Measurements from ENCODE around the gene CCT7. TPM values are rescaled to one million over a fixed set of nuclear protein-coding genes. Genes with fewer than 3 reads are reported as not detected.

The CCT7 gene
- total and polyA plus RNA-seq, 2 experiments from 2014 or later: 287 to 642 TPM

DNA sequence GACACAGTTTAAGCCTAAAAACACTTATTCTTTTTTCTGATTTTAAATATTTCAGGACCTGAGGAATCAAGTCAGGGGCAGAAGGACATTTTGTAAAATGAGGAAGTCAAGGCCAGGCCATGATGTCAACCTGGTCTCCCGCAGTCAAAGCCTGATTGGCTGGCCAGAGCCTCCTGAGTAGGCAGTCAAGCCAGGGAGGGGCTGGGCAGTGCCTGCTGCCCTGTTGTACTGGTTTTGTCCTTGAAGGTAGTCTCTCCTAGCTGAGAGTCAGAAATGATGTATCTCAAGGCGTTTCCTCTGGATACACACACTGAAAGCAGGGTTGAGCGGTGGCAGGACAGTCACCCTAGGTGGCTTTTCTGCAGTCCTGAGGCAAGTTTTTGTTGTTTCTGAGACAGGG is 19.8 kb downstream of the CCT7 start (continued):
- TF ChIP-seq CREB1 (CRISPR knock-in tag; IDR thresholded peaks at IDR 0.05; ENCODE audit: low read depth): no peak
- TF ChIP-seq JUNB (IDR thresholded peaks at IDR 0.05; ENCODE audit: unreplicated experiment): no peak
- no peak for TF ChIP-seq ZNF462 (CRISPR knock-in tag; IDR thresholded peaks at IDR 0.05)

GRCh38 chr2:73254343-73255006 is 20.4 kb downstream of the CCT7 start:
- Histone ChIP-seq H2AFZ (no peak overlapping the region), H3K27ac (ENCODE audit: low read depth) (no peak overlapping the region; the same call in 1 of the 2 replicates), H3K79me2 (replicated peaks; ENCODE audit: insufficient read depth) (no peaks in the 10 kb centered on the region), H3F3A (replicated peaks; ENCODE audit: low read depth) (peaks cover 11% of the 10 kb centered on the region; the same call in 1 of the 2 replicates), H3K27me3 (ENCODE audit: insufficient read depth) (no peaks in the 10 kb centered on the region), H3K4me2 (no peak overlapping the region), H3K36me3 (ENCODE audit: insufficient read depth) (peaks cover 9% of the 10 kb centered on the region), H4K20me1 (replicated peaks; ENCODE audit: insufficient read depth) (peaks cover 29% of the 10 kb centered on the region), H3K9me2 (ENCODE audit: insufficient read depth) (no peaks in the 10 kb centered on the region), H3K4me1 (ENCODE audit: insufficient read depth) (peaks cover 5% of the 10 kb centered on the region; the same call in 1 of the 2 replicates), H3K4me3 (no peak overlapping the region)
- DNase-seq (ENCODE audit: low spot score) (no peak), ATAC-seq (no peak; the same call in 2 of the 3 replicates)
- no peak overlapping the region for H3K27ac Mint-ChIP-seq
- H3K36me3 Mint-ChIP-seq (ENCODE audit: low read depth): peaks cover 48% of the 10 kb centered on the region
- H3K4me3 Mint-ChIP-seq: no peak overlapping the region
- no peak for TF ChIP-seq NANOG (IDR thresholded peaks at IDR 0.05; ENCODE audit: borderline replicate concordance)
- no peak for TF ChIP-seq CREB1 (CRISPR knock-in tag; IDR thresholded peaks at IDR 0.05; ENCODE audit: low read depth)
- TF ChIP-seq EZH2 (IDR thresholded peaks at IDR 0.05; ENCODE audit: low read depth, unreplicated experiment): no peak
- TF ChIP-seq JUNB (IDR thresholded peaks at IDR 0.05; ENCODE audit: unreplicated experiment): no peak
- TF ChIP-seq ETS1 (IDR thresholded peaks at IDR 0.05): no peak
- peaks cover 13% of the 10 kb centered on the region for H3K27me3 Mint-ChIP-seq (ENCODE audit: insufficient read depth, low read depth, poor library complexity)
- peaks cover 18% of the 10 kb centered on the region; the same call in 2 of the 3 replicates for H3K4me1 Mint-ChIP-seq
- H3K9me3 Mint-ChIP-seq: no peaks in the 10 kb centered on the region
